IMR-90 (cell line): ENCODE data around the gene ANTXR1. TPM values are rescaled to one million over a fixed set of nuclear protein-coding genes. Genes with fewer than 3 reads are reported as not detected.

Source experiments
- ATAC-seq: fragments of 200-7000 bp; cut with Tn5 transposase; 2 replicates; pipeline ENCODE4 v1.9.1; 2020; ENCODE audit warnings: low read depth, mild to moderate bottlenecking, moderate library complexity
- BruUV-seq: library from RNA; stranded (reverse); fragments of 400-500 nt; replicated peaks from 2 replicates; lab custom pipeline; 2021; lab: Mats Ljungman, UMichigan
- CTCF ChIA-PET: fragments of 300-600 bp; formaldehyde crosslinking; extraction: SDS; loops from one replicate; lab custom pipeline; 2021; ENCODE audit warnings: antibody characterized with exemption; lab: Yijun Ruan, JAX
- POLR2A ChIA-PET: fragments of 300-600 bp; sonication (Branson Sonifier 250); formaldehyde crosslinking; loops from one replicate; lab custom pipeline; 2022; ENCODE audit warnings: antibody characterized with exemption; ENCODE audit not compliant: unreplicated experiment; lab: Charles Lee
- DNase-seq: peaks from one replicate; pipeline ENCODE4 v3.0.0; 2013
- H2AFZ ChIP-seq: replicated peaks from 2 replicates; pipeline ENCODE3; 2013; ENCODE audit warnings: low read length, mild to moderate bottlenecking; ENCODE audit not compliant: poor library complexity
- H2AK5ac ChIP-seq: 2 replicates; pipeline ENCODE4 v1.6.1; 2013; ENCODE audit warnings: low read depth, low read length, inconsistent platforms
- H2AK9ac ChIP-seq: replicated peaks from 2 replicates; pipeline ENCODE3; 2013; ENCODE audit warnings: mild to moderate bottlenecking, low read depth, low read length, moderate library complexity; ENCODE audit not compliant: poor library complexity
- H2BK120ac ChIP-seq: 2 replicates; pipeline ENCODE4 v1.6.1; 2013; ENCODE audit warnings: low read depth, low read length, inconsistent platforms
- H2BK15ac ChIP-seq: 3 replicates; pipeline ENCODE4 v1.6.1; 2013; ENCODE audit warnings: low read depth, low read length, inconsistent platforms
- H2BK20ac ChIP-seq: 2 replicates; pipeline ENCODE4 v1.6.1; 2013; ENCODE audit warnings: low read depth, mild to moderate bottlenecking, inconsistent platforms, low read length, moderate library complexity
- H2BK5ac ChIP-seq: 2 replicates; pipeline ENCODE4 v1.6.1; 2013; ENCODE audit warnings: mild to moderate bottlenecking, low read depth, low read length, inconsistent platforms; ENCODE audit not compliant: poor library complexity, severe bottlenecking
- H3K14ac ChIP-seq: replicated peaks from 2 replicates; pipeline ENCODE4 v1.6.1; 2013; ENCODE audit warnings: low read depth, low read length, inconsistent platforms
- H3K18ac ChIP-seq: 2 replicates; pipeline ENCODE4 v1.6.1; 2013; ENCODE audit warnings: low read depth, low read length, control low read depth
- H3K23ac ChIP-seq: 2 replicates; pipeline ENCODE4 v1.6.1; 2013; ENCODE audit warnings: low read depth, low read length, inconsistent platforms
- H3K27ac ChIP-seq: 2 replicates; pipeline ENCODE4 v1.5.1; 2013; ENCODE audit warnings: mild to moderate bottlenecking, control low read depth, low read length; ENCODE audit not compliant: insufficient read depth
- H3K27me3 ChIP-seq: 2 replicates; pipeline ENCODE4 v1.6.1; 2013; ENCODE audit warnings: low read length; ENCODE audit not compliant: control insufficient read depth, insufficient read depth
- H3K36me3 ChIP-seq: 2 replicates; pipeline ENCODE4 v1.6.1; 2013; ENCODE audit warnings: low read length, mixed read lengths; ENCODE audit not compliant: control insufficient read depth, insufficient read depth
- H3K4ac ChIP-seq: 2 replicates; pipeline ENCODE4 v1.6.1; 2013; ENCODE audit warnings: low read depth, low read length, inconsistent platforms
- H3K4me1 ChIP-seq: 2 replicates; pipeline ENCODE4 v1.6.1; 2013; ENCODE audit warnings: low read length, mixed read lengths; ENCODE audit not compliant: control insufficient read depth, insufficient read depth
- H3K4me2 ChIP-seq: 2 replicates; pipeline ENCODE4 v1.6.1; 2013; ENCODE audit warnings: low read depth, mild to moderate bottlenecking, control low read depth, low read length, moderate library complexity
- H3K4me3 ChIP-seq: 2 replicates; pipeline ENCODE4 v1.5.1; 2013; ENCODE audit warnings: low read depth, mild to moderate bottlenecking, control low read depth, low read length, moderate library complexity; ENCODE audit not compliant: insufficient read depth
- H3K56ac ChIP-seq: 2 replicates; pipeline ENCODE4 v1.6.1; 2013; ENCODE audit warnings: low read length, inconsistent platforms; ENCODE audit not compliant: insufficient read depth; ENCODE audit errors: extremely low read depth
- H3K79me1 ChIP-seq, 2 experiments: 2 replicates each; pipeline ENCODE4 v1.6.1; 2013; ENCODE audit warnings: low read length in 2 of 2, inconsistent platforms in 1 of 2, low read depth in 1 of 2
- H3K9ac ChIP-seq: 2 replicates; pipeline ENCODE4 v1.6.1; 2013; ENCODE audit warnings: low read depth, low read length, control low read depth
- H3K9me1 ChIP-seq: 2 replicates; pipeline ENCODE4 v1.6.1; 2013; ENCODE audit warnings: low read length, inconsistent platforms; ENCODE audit not compliant: insufficient read depth
- H3K9me3 ChIP-seq: 2 replicates; pipeline ENCODE4 v1.6.1; 2013; ENCODE audit warnings: low read length; ENCODE audit not compliant: control insufficient read depth, insufficient read depth
- H4K20me1 ChIP-seq: 2 replicates; pipeline ENCODE4 v1.6.1; 2013; ENCODE audit warnings: low read length, inconsistent platforms; ENCODE audit not compliant: insufficient read depth
- H4K5ac ChIP-seq: 2 replicates; pipeline ENCODE4 v1.6.1; 2013; ENCODE audit warnings: mild to moderate bottlenecking, low read depth, low read length, control low read depth
- H4K8ac ChIP-seq, 2 experiments: 2 replicates each; pipeline ENCODE4 v1.6.1; 2013; ENCODE audit warnings: low read depth in 2 of 2, low read length in 2 of 2, control low read depth in 1 of 2, inconsistent platforms in 1 of 2
- H4K91ac ChIP-seq: 2 replicates; pipeline ENCODE4 v1.6.1; 2013; ENCODE audit warnings: low read depth, low read length, inconsistent platforms; ENCODE audit not compliant: insufficient read depth
- CEBPB ChIP-seq: IDR thresholded peaks from 2 replicates; pipeline ENCODE4 v1.6.1; 2012; ENCODE audit warnings: low read depth, low read length, improper control_type of control experiment
- CHD1 ChIP-seq: IDR thresholded peaks from 2 replicates; pipeline ENCODE4 v1.6.1; 2012; ENCODE audit warnings: low read depth, low read length, improper control_type of control experiment
- CTCF ChIP-seq: conservative IDR thresholded peaks from 2 replicates; pipeline ENCODE4 v1.5.1; 2012; ENCODE audit warnings: mild to moderate bottlenecking, low read depth, low read length, improper control_type of control experiment
- ELK1 ChIP-seq: fragments of 150-350 bp; IDR thresholded peaks from 2 replicates; pipeline ENCODE4 v1.6.1; 2016; ENCODE audit warnings: low read depth, mild to moderate bottlenecking, low read length, moderate library complexity, borderline replicate concordance
- MAFK ChIP-seq: IDR thresholded peaks from 2 replicates; pipeline ENCODE4 v1.6.1; 2012; ENCODE audit warnings: low read depth, low read length, improper control_type of control experiment
- NFE2L2 ChIP-seq: fragments of 150-350 bp; IDR thresholded peaks from 2 replicates; pipeline ENCODE4 v1.6.1; 2016; ENCODE audit warnings: low read depth, mild to moderate bottlenecking, low read length
- POLR2A ChIP-seq: IDR thresholded peaks from 2 replicates; pipeline ENCODE4 v1.6.1; 2012; ENCODE audit warnings: mild to moderate bottlenecking, low read depth, low read length
- RCOR1 ChIP-seq: IDR thresholded peaks from 2 replicates; pipeline ENCODE4 v1.6.1; 2012; ENCODE audit warnings: mild to moderate bottlenecking, low read length, improper control_type of control experiment; ENCODE audit not compliant: insufficient replicate concordance
- SMC3 ChIP-seq: fragments of 150-350 bp; IDR thresholded peaks from 2 replicates; pipeline ENCODE4 v1.6.1; 2016; ENCODE audit warnings: low read depth, mild to moderate bottlenecking, antibody characterized with exemption, low read length, moderate library complexity
- USF2 ChIP-seq: fragments of 150-350 bp; IDR thresholded peaks from 2 replicates; pipeline ENCODE4 v1.6.1; 2017; ENCODE audit warnings: mild to moderate bottlenecking, antibody characterized with exemption, low read length, low read depth
- WGBS, 2 experiments: methylation state at CpG; one replicate each; pipeline versions ENCODE4 v1.1.5 to v1.1.7; 2013; ENCODE audit warnings: missing lambda C conversion rate in 2 of 2; ENCODE audit not compliant: insufficient read length in 1 of 2; ENCODE audit errors: extremely low coverage in 2 of 2; 5-methylcytosine and 5-hydroxymethylcytosine counted together
- dilution Hi-C: fragments of 300-500 bp; cut with HindIII; formaldehyde crosslinking; loops from one replicate; pipeline ENCODE4 v1.14.3; 2018; ENCODE audit warnings: low sequenced_read_pairs; ENCODE audit not compliant: unreplicated experiment
- in situ Hi-C: fragments of 300-500 bp; cut with MboI; formaldehyde crosslinking; loops from 3 replicates; pipeline ENCODE4 v1.14.3; 2019; ENCODE audit warnings: low sequenced_read_pairs, inconsistent platforms, mixed read lengths
- intact Hi-C: fragments of 100-400 bp; cut with micrococcal nuclease; formaldehyde crosslinking; loops from 2 replicates; pipeline ENCODE4 v1.10.0; 2022
- polyA plus RNA-seq, 3 experiments: library from polyadenylated mRNA; depleted of rRNA; stranded (reverse); fragments of >200 nt; gene quantifications; 2 replicates each; pipeline ENCODE4 v1.2.3, GENCODE V29; 2012; ENCODE audit warnings: low replicate concordance in 1 of 3
- total RNA-seq: library from RNA; depleted of rRNA; stranded (reverse); fragments of >200 nt; gene quantifications from 2 replicates; pipeline ENCODE4 v1.2.3, GENCODE V29; 2012

ANTXR1 gene
- total and polyA plus RNA-seq, 2 of the 4 experiments (the other 2 are of a cell fraction) = 27.2 to 36.9 TPM

GRCh38 chr2:69083235-69083748, 70.3 kb downstream of the ANTXR1 start:
- no peaks in the 10 kb centered on the region for H3K9me3 ChIP-seq
- peak overlapping the region; percentile 93 for H2BK20ac ChIP-seq
- dilution Hi-C loops = no loop called here
- no TSS peak for BruUV-seq
- peak overlapping the region; percentile 74 for H3K23ac ChIP-seq
- H3K27me3 ChIP-seq = no peaks in the 10 kb centered on the region
- H3K9ac ChIP-seq = peak overlapping the region; percentile 11; the same call in 1 of the 2 replicates
- H3K56ac ChIP-seq = peak overlapping the region; percentile 28; the same call in 1 of the 2 replicates
- no peak overlapping the region for H2AK9ac ChIP-seq
- no peaks in the 10 kb centered on the region for H4K20me1 ChIP-seq
- DNase-seq (peak; percentile 45), ATAC-seq (no peak)
- peak overlapping the region; percentile 83 for H3K4ac ChIP-seq
- H4K8ac ChIP-seq = peak overlapping the region; percentile 40 to 57
- peaks cover 26% of the 10 kb centered on the region for H3K4me1 ChIP-seq
- peak overlapping the region; percentile 86 for H3K27ac ChIP-seq
- H2BK5ac ChIP-seq = peak overlapping the region; percentile 74
- ChIA-PET CTCF (interaction anchor here (0.9 to 1.1 kb wide), 2 partner anchors 10 to 17 kb away, joined by 3 read pairs; no protein-coding TSS in a partner anchor), POLR2A (no interaction called here)
- peak overlapping the region; percentile 89 for H2BK120ac ChIP-seq
- TF ChIP-seq RCOR1 (no peak), POLR2A (no peak), USF2 (peak; percentile 57; the same call in 1 of the 2 replicates), SMC3 (no peak), ELK1 (no peak), CEBPB (peak; percentile 95), CHD1 (no peak), MAFK (no peak), NFE2L2 (peak; percentile 43; the same call in 1 of the 2 replicates), CTCF (no peak)
- peaks cover 6 to 54% of the 10 kb centered on the region in 2 experiments; a peak in 3 of 4 replicates for H3K79me1 ChIP-seq
- in situ Hi-C loops = no loop called here
- WGBS, 2 experiments = 88% methylated on average over 1 of the region's 2 CpGs; no CpG with 5 or more reads in 1 of the 2 experiments
- peaks cover 35% of the 10 kb centered on the region for H3K36me3 ChIP-seq
- H4K91ac ChIP-seq = peak overlapping the region; percentile 86
- H3K9me1 ChIP-seq = peaks cover 32% of the 10 kb centered on the region
- no peak overlapping the region for H2AFZ ChIP-seq
- peak overlapping the region; percentile 26; the same call in 1 of the 3 replicates for H2BK15ac ChIP-seq
- H2AK5ac ChIP-seq = peak overlapping the region; percentile 31
- H3K14ac ChIP-seq = peak overlapping the region; percentile 85
- H3K18ac ChIP-seq = peak overlapping the region; percentile 92
- no peak overlapping the region for H3K4me2 ChIP-seq
- intact Hi-C loops = loop anchor here (5.0 kb wide), 2 partner anchors 36 to 224 kb away; no protein-coding TSS in a partner anchor
- H3K4me3 ChIP-seq = no peak overlapping the region
- peak overlapping the region; percentile 34 for H4K5ac ChIP-seq
